ENCODE results near the gene FMN1.

DNA sequence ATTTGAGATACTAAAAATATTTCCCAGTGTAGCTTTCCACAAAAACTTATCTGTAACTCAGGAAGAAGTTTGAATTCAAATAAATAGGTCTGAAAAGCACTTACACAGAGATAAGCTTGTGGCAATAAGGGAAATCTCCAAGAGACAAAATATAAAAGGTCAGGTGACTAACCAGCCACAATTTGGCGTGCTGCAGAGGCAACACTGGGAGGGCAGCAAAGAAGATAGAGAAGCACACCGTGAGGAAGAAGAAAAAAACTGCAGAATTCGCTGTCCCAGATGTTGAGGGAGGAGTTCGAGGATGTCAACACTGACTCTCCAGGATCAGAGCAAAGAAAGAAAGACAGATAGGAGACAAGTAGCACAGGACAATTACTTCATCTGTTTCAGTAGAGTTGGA is 204.4 kb downstream of the FMN1 start:
- no peak for TF ChIP-seq POLR2A (IDR thresholded peaks at IDR 0.05; ENCODE audit: low read depth, low read length)
- TF ChIP-seq TAF1 (IDR thresholded peaks at IDR 0.05; ENCODE audit: borderline replicate concordance, low read depth, low read length), result no peak
- TF ChIP-seq POLR2AphosphoS5 (IDR thresholded peaks at IDR 0.05; ENCODE audit: low read depth, low read length), result no peak

Measured in GM12892 (cell line).